Stimulated activated CD8-positive, alpha-beta memory T cell treated with anti-CD3 and anti-CD28 coated beads, Interleukin-12 subunit alpha, Interleukin-12 subunit beta, amount 100 ng/mL, for 4 hours (primary cell): Measurements from ENCODE around the gene CST5.
"Not testable (repeated sequence)": the region's sequence is repeated elsewhere in the genome, so short reads cannot be mapped to it uniquely, and the experiment has no call there.

Experiments used
- DNase-seq: peaks from one replicate; pipeline ENCODE4 v3.0.0-alpha.2; 2020; ENCODE audit warnings: low read depth

Gene CST5

GRCh38 chr20:23841693-23842092 lies 37.9 kb downstream of the CST5 start:
- no peak for DNase-seq

- DNase-seq = no peak
These were observed 43.8 kb downstream of the CST5 start for GRCh38 chr20:23835716-23836115.

GRCh38 chr20:23832775-23833513 lies 46.6 kb downstream of the CST5 start:
- no peak for DNase-seq

- not testable (repeated sequence) for DNase-seq
These were observed 47.6 kb downstream of the CST5 start for GRCh38 chr20:23831961-23832360.

- DNase-seq = no peak
These were observed 53.0 kb downstream of the CST5 start, which contains the start of gene CST2 for GRCh38 chr20:23826541-23827021. TSS of gene CST2 (minus strand) at chr20:23826729. CDS start at chr20:23826660, 69 bp downstream.
